Putamen (tissue), 1 donor: ENCODE data around the gene SCAANT1.

ENCODE experiments used
- DNase-seq: peaks from one replicate; pipeline ENCODE4 v3.0.0-alpha.2; 2016; ENCODE audit warnings: low spot score

SCAANT1 gene

GRCh38 chr3:63863150-63864007, 48.8 kb downstream of the SCAANT1 start, which contains the start of the genes ATXN7 and THOC7:
ATXN7 (plus strand) TSS chr3:63863867; CDS start chr3:63912599, 48,732 bp downstream.
THOC7 (minus strand) TSS chr3:63863805; CDS start chr3:63863790, 15 bp downstream.
- peak; percentile 61 for DNase-seq

- peak; percentile 24 for DNase-seq
These were observed 49.4 kb downstream of the SCAANT1 start for GRCh38 chr3:63862804-63863149.
